ENCODE results near the gene UCK1. TPM values are rescaled to one million over a fixed set of nuclear protein-coding genes. Genes with fewer than 3 reads are reported as not detected.

The UCK1 gene
- total and polyA plus RNA-seq, 2 of the 4 experiments (the other 2 are of a cell fraction): 17.9 to 21.4 TPM

GRCh38 chr9:131545786-131546335 is 14.8 kb upstream of the UCK1 start:
- 2% methylated on average over 11 of the region's 30 CpGs; no CpG with 5 or more reads in 1 of the 2 experiments for WGBS, 2 experiments (ENCODE audit: extremely low coverage in 2 of 2, insufficient read length in 1 of 2)
- in situ Hi-C loops (cut with MboI; ENCODE audit: low sequenced_read_pairs): no loop called here
- dilution Hi-C loops (cut with HindIII; ENCODE audit: low sequenced_read_pairs, unreplicated experiment): no loop called here

More at GRCh38 chr9:131545786-131546335, 14.8 kb upstream of the UCK1 start:
- Histone ChIP-seq H3K9me1 (ENCODE audit: insufficient read depth, low read length) (no peaks in the 10 kb centered on the region), H2BK15ac (ENCODE audit: low read depth, low read length) (no peak overlapping the region), H3K23ac (ENCODE audit: low read depth, low read length) (no peak overlapping the region; the same call in 1 of the 2 replicates), H3K9me3 (ENCODE audit: control insufficient read depth, insufficient read depth, low read length) (peaks cover 32% of the 10 kb centered on the region), H2AK9ac (replicated peaks; ENCODE audit: low read depth, low read length, poor library complexity) (no peak overlapping the region), H3K79me1 (ENCODE audit: low read depth in 1 of 2, low read length in 2 of 2) (no peaks in the 10 kb centered on the region), H3K56ac (ENCODE audit: extremely low read depth, insufficient read depth, low read length) (no peak overlapping the region), H3K27me3 (ENCODE audit: control insufficient read depth, insufficient read depth, low read length) (peaks cover 45% of the 10 kb centered on the region), H2BK120ac (ENCODE audit: low read depth, low read length) (no peak overlapping the region), H4K8ac (ENCODE audit: low read depth in 2 of 2, low read length in 2 of 2) (no peak overlapping the region), H3K36me3 (ENCODE audit: control insufficient read depth, insufficient read depth, low read length) (no peaks in the 10 kb centered on the region), H3K18ac (ENCODE audit: low read depth, low read length) (no peak overlapping the region), H4K5ac (ENCODE audit: low read depth, low read length) (no peak overlapping the region), H3K27ac (ENCODE audit: insufficient read depth, low read length) (no peak overlapping the region), H3K14ac (replicated peaks; ENCODE audit: low read depth, low read length) (no peak overlapping the region), H3K4me1 (ENCODE audit: control insufficient read depth, insufficient read depth, low read length) (peaks cover 4% of the 10 kb centered on the region; the same call in 1 of the 2 replicates), H2AFZ (replicated peaks; ENCODE audit: low read length, poor library complexity) (peak overlapping the region; percentile 24), H3K4me2 (ENCODE audit: low read depth, low read length) (no peak overlapping the region; the same call in 1 of the 2 replicates), H4K20me1 (ENCODE audit: insufficient read depth, low read length) (no peaks in the 10 kb centered on the region), H4K91ac (ENCODE audit: insufficient read depth, low read depth, low read length) (no peak overlapping the region), H2BK20ac (ENCODE audit: low read depth, low read length) (no peak overlapping the region), H3K4me3 (ENCODE audit: insufficient read depth, low read depth, low read length) (no peak overlapping the region), H3K4ac (ENCODE audit: low read depth, low read length) (no peak overlapping the region), H3K9ac (ENCODE audit: low read depth, low read length) (no peak overlapping the region), H2AK5ac (ENCODE audit: low read depth, low read length) (no peak overlapping the region), H2BK5ac (ENCODE audit: low read depth, low read length, poor library complexity, severe bottlenecking) (no peak overlapping the region)
- DNase-seq (no peak), ATAC-seq (ENCODE audit: low read depth) (peak; percentile 15; the same call in 1 of the 2 replicates)
- ChIA-PET POLR2A (ENCODE audit: unreplicated experiment) (no interaction called here), CTCF (no interaction called here)
- TF ChIP-seq MAZ (IDR thresholded peaks at IDR 0.05; ENCODE audit: borderline replicate concordance, low read depth, low read length) (no peak), POLR2A (IDR thresholded peaks at IDR 0.05; ENCODE audit: low read depth, low read length) (no peak)
- intact Hi-C loops (cut with micrococcal nuclease): no loop called here
- no TSS peak for BruUV-seq (replicated peaks)
